Astrocyte (in vitro differentiated cells and primary cell): ENCODE data around the gene ZBTB38.

ENCODE experiments used
- EZH2 ChIP-seq: IDR thresholded peaks from 2 replicates; pipeline ENCODE4 v1.6.1; 2012; ENCODE audit warnings: mild to moderate bottlenecking, low read length, inconsistent platforms; ENCODE audit not compliant: insufficient read depth
- TF ChIP-seq, protein P1 (sequence below): IDR thresholded peaks from 2 replicates; pipeline ENCODE4 v1.5.1; 2011; ENCODE audit warnings: low read depth, mild to moderate bottlenecking, inconsistent platforms, low read length, moderate library complexity; ENCODE audit not compliant: insufficient read depth

DNA sequence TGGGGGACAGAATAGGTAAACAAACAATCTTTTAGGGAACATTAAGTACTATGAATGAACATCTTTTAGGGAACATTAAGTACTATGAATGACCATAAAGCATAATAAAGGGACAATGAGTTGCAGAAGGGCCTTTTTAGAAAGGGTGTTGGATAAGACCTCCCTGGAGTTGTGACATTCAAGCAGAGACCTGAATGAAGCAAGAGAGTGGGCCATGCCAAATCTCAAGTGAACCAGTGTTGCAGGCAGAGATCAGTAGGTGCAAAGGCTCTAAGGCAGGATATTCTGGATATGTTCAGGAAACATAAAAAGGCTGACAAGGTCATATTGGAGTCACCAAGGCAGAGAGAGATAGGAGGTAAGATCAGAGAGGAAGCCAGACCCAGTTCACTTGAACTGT lies 29.4 kb upstream of the ZBTB38 start:
- TF ChIP-seq, protein P1, sequence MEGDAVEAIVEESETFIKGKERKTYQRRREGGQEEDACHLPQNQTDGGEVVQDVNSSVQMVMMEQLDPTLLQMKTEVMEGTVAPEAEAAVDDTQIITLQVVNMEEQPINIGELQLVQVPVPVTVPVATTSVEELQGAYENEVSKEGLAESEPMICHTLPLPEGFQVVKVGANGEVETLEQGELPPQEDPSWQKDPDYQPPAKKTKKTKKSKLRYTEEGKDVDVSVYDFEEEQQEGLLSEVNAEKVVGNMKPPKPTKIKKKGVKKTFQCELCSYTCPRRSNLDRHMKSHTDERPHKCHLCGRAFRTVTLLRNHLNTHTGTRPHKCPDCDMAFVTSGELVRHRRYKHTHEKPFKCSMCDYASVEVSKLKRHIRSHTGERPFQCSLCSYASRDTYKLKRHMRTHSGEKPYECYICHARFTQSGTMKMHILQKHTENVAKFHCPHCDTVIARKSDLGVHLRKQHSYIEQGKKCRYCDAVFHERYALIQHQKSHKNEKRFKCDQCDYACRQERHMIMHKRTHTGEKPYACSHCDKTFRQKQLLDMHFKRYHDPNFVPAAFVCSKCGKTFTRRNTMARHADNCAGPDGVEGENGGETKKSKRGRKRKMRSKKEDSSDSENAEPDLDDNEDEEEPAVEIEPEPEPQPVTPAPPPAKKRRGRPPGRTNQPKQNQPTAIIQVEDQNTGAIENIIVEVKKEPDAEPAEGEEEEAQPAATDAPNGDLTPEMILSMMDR = no peak
- TF ChIP-seq EZH2 = no peak
